Activated CD8-positive, alpha-beta memory T cell treated with anti-CD3 and anti-CD28 coated beads for 4 hours (primary cell): ENCODE measurements around the gene KCNIP4.

Experiments used
- DNase-seq, 2 donors: peaks; one replicate each; pipeline ENCODE4 v3.0.0-alpha.2; 2020; ENCODE audit warnings: low read depth in 2 of 2

KCNIP4 gene

DNA sequence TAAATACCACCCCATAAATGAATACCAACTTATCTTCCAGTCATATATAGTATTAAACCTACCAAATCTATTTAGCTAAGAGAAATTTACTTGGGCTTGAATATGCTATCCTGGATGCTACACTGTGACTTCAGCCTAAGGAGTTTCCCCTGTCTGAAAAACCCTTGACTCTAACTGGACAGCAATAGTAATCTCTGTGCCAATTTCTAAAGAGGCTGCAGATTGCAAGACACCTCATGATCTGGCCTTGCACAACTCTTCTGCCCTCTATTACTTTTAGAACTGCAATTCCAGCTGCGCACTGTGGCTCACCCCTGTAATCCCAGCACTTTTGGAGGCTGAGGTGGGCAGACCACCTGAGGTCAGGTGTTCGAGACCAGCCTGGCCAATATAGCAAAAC, 371.5 kb downstream of the KCNIP4 start:
- DNase-seq: no peak

DNA sequence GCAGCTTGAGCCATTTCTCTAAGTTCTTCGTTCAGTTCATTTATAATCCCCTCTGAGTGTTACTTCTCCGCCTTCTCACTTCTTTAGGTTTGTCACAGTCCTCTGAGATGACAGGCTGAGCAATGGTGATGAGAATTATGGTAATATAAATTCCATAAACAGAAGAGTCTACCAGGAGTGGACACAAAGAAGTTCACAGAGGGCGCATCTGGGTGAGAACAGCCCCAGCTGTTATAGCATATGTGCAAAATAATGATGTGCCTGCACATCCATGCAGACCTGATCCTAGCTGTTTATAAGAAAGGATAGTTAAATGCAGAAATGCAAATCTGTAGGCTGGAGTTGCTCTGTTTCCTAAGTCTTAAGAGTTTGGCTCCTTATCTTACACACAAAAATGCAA, 377.5 kb downstream of the KCNIP4 start:
- DNase-seq: no peak

DNA sequence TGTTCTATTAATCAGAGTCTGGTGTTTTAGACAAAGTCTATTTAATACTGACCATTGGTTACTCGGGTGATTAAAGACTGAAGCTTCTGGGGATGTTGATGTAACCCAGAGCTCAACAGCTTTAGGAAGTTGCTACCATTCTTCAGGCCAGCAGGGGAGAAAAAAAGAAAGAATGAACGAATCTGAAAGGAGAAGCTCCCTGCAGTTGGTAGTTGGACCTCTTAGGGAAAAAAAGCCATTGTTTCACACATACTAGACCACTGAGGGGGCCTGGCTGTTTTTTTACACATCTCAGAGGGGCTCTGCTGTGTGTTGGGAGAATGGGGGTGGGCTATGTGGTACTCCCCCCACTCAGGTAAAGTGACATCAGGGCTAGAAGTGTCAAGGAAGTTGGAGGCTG, 378.9 kb downstream of the KCNIP4 start:
- no peak for DNase-seq

DNA sequence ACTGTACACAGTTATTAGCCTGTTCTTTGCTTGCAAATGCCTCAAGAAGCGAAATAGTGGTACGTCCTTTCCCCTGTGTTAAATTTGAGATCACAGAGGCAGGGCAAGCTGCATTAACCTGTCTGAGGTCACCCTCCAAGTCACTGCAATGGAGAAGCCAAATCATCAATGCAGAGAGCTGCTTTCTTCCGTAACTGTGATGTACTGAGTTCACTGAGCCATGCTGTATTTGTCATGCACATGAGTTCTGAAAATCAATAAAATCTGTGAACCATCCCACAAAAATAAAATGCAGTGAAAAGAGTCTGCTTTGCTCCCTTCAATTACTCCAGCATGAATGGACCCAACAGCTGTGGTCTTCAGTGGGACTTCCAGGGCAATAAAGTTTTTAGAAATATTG, 393.5 kb downstream of the KCNIP4 start:
- DNase-seq: no peak

DNA sequence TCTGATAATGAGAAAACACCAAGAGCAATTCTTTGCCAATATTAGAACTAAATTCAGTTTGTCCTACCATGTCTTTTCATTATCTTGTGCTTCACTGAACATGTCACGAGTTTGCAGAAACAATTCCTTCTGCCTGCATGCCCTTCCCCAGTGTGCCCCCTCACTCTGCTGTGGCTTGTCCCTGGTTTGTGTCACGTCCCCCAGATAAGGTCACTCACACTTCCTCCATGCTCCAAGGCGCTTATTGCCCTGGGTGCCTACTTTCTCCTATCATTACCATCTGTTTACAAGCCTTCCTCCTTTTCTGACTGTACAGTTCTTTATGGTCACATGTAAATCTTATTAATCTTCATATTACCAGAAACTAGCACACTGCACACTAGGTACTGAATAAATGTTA, 394.1 kb downstream of the KCNIP4 start:
- DNase-seq: no peak

DNA sequence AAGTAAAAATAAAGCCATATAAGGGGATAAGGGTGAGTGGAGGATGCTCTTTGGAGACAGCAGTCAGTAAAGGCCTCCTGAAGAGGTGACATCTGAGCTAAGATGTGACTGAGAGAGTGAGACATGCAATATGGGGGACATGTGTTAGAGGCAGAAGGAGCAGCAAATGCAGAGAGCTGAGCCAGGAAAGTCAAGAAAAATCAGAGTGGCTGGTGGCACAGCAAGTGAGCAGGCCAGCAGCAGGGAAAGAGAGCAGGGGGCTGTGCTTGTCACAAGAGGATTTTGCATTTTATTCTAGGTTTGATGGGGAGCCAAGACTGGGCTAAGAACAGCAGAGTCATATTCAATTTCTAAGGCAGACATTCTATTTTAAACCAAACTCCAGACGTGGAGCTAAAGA, 394.5 kb downstream of the KCNIP4 start:
- no peak for DNase-seq

DNA sequence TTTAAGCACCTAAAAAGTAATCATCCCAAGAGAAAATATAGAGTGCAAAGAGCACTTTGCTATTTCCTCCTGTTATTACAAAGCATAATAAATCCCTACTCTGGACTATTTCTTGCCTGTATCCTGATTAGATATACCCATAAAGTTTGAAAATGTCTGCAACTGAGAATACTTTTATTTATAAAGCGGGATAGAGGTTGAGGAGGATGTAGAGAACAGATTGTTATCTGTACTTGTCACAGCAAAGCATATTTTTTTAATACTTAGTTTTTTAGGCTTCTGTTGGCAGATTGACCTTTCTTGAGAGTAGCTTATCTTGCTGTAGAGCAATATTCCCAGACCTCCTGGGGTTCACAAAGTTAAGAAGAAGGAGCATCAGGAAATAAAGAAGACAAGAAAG, 396.1 kb downstream of the KCNIP4 start:
- no peak for DNase-seq

DNA sequence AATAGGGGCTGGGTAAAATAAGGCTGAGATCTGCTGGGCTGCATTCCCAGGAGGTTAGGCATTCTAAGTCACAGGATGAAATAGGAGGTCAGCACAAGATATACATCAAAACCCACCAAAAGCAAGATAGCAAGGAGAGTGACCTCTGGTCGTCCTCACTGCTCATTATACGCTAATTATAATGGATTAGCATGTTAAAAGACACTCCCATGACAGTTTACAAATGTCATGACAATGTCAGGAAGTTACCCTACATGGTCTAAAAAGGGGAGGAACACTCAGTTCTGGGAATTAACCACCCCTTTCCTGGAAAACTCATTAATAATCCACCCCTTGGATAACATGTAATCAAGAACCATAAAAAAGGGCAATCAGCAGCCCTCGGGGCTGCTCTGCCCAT, 403.6 kb downstream of the KCNIP4 start:
- no peak for DNase-seq

DNA sequence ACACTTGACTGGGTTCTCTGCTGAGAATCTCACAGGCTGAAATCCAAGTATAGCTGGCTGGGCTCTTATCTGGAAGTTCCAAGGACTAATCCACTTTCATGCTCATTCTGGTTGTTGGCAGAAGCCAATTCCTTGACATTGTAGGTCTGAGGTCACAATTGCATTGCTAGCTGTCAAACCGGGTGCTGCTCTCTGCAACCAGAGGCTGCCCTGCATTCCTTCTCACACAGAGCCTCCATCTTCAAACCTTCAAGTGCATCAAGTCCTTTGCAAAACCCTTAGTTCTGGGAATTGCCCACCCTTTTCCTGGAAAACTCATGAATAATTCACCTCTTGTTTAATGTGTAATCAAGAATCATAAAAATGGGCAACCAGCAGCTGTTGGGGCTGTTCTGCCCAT, 404.2 kb downstream of the KCNIP4 start:
- no peak for DNase-seq

DNA sequence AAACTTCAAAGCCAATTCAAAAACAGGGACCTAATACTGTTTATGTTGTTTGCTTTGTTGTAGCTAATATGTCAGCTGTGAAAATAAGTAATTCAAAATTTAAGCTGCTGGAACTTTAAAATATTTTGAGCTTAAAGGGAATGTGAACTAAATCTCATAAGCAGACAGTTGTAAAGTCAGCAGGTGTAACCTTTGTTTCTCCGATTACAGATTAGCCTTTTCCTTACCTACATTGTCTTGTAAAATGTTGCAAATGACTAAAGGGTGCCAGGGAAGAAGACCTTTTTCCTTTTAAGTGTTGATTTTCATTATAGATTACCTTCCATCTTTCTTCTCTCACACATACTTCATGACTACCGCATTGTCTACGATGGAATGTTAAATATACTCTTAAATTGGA, 405.1 kb downstream of the KCNIP4 start:
- no peak for DNase-seq

DNA sequence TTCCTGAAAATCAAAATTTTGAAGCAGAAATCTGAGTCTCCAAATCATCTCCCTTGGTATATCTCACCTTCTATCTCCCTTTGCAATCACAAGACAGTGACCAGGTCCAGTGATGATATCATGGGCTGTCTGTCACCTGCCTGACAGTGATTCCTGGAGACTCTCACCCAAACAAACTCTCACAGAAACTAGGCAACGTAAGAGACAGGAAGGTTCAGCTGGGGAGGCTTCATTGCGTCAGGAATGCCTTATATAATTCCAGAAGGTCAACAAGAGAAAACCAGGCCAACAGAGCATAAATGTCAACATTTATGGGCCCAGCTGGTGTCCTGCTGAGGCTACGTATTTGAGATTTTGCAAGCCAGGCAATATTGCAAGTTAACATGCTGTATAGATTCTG, 412.7 kb downstream of the KCNIP4 start:
- no peak for DNase-seq

DNA sequence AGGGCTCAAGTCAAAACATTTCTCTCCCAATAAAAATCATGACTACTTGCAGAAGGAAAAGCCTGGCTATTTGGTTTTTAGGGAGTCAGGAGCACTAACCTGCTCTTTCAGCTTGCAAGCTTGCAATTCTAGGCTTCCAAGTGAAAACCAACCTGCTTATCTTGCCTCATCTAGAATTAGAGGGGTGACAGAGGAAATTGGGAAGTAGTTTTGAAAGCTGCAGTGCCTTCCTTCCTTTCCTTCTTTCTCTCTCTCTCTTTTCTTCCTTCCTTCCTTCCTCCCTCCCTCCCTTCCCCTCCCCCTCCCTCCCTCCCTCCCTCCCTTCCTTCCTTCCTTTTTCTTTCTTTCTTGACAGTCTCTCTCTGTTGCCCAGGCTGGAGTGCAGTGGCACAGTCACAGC, 417.5 kb downstream of the KCNIP4 start:
- no peak for DNase-seq

DNA sequence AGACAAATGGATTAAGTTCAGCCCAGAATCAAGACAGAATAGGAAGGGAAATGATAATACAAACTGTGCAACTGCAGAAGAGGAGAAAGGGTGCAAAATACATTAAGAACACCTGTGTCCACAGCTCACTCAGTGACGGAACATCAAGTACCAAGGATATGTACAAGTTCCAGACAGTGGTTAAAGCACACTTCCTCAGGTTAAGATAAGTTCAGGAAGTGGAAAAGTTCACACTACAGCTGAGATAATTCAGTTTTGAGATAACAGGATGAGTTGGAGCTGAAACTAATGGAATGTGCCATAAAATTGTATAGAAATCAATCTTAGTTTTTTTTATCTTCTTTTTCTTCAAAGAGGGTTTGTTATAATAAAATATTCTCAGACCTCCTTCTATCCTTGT, 419.4 kb downstream of the KCNIP4 start:
- no peak for DNase-seq

DNA sequence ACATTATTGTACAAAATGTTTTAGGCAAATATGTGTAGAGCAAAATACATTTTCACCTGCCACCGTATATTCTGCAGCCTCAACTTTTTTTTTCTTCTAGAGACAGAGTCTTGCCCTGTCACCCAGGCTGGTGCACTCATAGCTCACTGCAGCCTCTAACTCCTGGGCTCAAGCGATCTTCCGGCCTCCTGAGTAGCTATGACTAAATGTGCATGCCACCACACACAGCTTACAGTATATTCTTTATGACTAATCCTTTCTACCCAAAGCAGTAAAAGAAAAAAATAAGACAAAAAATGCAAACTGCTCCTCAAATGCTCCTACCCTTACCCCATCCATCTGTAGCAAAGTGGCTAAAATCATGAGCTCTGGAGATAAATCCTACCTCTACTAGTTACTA, 426.3 kb downstream of the KCNIP4 start:
- no peak for DNase-seq

DNA sequence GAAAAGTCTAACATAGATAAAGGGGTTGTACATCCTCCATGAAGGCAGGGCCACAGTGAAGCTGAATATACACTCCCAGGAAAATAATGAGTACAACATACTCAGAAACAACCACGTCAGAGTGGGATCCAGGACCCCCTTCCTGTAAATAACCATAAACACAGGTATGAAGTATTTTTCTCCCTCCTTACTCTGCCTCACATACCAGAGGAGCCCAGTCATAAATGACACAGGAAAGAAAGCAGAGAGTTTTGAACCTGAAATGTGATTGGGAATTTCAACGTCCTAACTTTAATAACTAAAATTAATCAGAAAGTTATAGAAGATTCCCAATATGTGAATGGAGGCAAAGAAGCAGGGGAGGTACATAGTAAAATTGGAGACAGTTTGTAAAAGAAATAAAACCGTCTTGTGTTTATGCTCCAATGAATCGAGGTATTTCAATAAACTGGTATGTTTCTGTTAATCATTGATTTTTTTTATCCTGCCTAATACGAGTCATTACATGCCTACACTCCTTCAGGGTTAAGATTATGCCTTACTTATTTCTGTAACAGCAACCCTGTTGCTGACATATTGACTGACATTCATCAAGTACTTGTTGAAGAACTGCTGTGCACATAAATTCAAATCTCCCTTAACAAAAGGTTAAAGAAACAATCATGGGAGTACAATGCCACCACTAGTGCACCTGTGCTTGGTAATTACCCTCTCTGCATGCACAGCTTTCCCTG, 431.3 kb downstream of the KCNIP4 start:
- DNase-seq: no peak

DNA sequence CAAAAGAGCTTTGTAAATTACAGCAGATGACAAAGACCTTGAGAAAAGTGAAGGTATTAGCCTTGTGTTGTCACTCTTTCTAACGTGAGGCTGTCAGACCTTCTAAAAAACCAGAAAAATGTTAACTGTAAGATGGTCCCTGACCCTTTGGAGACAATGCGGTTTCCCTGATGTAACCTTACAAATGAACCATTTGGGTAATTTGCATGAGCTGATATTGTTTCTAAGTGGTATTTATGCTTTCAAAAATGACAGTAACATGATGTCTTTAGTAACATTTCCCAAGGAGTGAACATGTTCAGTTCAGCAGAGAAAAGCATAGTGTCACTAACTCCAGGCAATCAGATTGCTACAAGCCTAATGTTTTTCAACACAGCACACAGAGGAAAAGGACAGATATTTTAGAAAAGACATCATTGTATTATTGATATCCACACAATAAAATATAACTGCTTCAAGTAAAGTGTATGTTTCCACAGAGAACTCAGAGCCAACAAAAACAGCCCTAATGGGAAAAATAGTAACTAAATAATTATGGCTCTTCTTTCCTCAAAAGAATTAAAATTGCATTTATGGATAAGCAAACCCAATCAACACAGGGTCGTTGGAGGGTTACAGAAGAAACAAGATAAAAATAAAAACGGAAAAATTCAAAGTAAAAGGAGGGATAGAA, 434.4 kb downstream of the KCNIP4 start:
- no peak for DNase-seq

DNA sequence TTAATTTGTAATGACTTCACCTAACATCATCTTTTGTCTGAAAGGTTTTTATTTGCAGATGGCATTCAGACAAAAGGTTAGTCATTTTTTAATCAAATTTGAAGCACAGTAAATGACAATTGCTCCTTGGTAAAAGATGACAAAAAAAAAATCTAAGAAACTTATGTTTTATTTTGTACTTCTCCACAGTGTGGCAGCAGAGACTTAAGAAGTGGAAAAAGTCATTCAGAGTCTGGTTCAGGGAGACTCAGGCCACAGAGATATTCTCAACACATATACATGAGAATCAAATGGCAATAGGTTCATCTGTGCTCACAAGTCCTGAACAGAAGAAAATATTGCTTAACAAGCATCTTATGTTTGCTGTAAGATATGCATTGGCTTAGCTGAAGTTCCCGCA, 436.2 kb downstream of the KCNIP4 start:
- no peak for DNase-seq

DNA sequence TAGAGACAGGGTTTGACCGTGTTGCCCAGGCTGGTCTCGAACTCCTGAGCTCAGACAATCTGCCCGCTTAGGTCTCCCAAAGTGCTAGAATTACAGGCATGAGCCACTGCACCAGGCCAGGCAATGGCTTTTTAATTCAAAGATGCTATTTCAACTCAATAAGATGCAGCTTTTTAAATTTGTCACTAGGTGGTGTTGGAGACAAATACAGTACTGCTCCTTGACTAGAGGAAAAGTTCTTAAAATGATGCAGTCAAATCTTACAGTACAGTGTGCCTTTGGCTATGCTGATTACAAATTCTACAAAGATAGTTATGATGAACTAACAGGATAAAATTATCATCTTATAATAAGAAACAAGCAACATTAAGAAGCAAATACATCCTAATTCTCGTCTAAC, 441.1 kb downstream of the KCNIP4 start:
- DNase-seq: no peak

DNA sequence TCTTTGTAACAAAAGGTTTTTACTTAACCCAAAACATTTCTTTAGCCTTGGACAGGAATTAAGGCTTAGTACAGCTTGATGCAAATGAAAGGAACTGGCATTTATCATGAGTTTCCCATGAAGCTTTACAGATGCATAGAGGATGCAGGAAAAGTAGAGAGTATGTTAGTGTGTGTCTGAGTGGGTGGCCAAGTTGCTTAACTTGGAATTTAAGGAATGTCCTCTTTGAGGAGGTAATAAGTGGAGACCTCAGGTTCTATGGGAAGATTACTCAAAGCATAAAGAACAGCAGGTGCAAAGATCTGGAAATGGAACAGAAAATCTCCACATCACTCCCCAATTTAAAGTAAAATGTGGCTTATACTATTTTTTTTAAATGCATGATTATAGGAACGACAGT, 457.9 kb downstream of the KCNIP4 start:
- DNase-seq: no peak

DNA sequence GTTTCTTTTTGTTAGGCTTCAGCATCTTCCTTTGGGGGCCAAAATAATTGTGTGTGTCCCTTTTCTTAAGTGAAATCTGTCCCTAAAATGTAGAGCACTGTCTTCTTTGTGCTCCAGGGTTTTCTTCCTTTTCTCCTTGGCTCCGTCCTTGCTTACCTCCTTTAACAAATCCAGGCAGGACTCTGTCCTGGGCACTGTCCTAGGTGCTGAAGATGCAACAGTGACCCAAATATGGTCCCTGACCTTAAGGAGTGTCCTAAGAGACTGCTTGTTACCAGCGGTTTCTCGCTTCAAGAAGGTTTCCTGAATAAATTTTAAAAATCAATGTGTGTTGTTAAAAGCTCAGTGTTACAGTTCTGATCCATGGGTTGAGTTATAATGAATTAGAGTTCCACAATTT, 471.8 kb downstream of the KCNIP4 start:
- DNase-seq: no peak

DNA sequence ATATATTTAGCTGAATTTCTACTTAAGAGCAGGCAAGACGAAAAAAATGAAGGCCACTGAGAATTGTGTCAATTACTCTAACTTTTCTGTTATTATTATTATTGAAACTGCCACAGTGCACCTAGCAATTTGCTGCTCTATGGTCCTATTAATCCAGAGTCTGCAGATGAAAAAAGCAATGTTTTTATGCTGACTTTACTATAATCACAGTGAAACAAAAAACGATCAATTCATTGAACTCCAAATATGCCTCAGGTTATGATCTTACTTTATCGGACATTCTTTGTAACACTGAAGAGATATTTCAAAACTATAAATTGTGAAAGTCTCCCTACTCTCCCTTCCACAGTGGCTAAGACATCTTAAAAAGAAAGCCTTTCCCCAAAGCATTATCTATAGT, 474.4 kb downstream of the KCNIP4 start:
- no peak for DNase-seq

DNA sequence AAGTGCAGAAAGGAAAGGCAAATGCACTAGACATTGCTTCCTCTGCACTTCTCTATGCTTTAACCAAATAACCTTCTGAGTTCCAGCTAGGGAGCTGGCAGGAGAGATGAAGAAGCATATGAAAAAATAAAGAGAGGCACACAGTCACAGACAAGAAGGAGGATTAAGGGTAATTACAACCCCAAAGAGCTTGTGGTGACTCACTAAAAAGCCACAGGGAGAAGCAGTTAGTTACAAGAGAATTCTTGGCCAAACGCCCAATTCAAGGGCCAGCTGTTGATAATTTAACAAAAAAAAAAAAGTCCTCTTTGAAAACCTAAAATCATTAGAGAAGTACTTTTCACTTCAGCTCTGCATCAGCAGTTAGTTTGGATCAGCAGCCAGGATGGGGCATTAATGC, 478.0 kb downstream of the KCNIP4 start:
- DNase-seq: no peak

DNA sequence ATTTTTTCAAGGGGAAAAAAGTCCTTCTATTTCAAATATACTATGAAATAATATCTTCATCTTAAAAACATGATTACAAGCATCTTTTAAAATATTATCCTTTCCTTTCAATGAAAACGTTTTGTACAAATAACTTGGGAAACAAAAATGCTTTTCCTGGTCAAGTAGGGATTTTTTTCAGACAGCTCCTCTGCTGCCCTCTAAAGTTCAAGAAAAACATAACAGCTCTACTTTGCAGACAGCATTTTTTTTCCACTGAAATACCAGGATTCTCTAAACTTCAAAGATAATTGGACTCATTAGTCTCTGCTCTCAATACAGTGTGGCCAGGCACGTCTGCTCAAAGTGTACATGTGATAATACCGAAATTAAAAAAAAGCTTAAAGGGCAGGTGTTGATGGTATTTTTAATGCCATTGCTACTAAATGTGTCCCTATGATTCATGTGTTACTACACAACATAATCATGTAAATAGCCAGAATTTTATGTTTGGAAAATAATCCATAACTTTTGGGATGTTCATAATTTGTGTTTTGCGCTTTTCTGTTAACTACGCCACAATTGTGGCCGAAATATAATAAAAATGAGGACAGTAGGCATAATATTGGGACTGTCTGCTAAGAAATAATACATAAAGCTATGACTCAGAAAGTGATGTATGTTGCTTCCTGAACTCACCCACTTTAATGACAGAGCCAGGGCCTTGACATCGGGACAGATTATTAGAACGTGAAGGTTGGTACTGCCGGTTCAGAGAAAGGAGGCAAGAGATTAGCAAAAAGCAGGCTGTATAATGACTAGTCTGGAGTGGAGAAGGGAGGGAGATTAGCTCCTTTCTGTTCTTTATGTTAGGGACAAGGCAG, 478.9 kb downstream of the KCNIP4 start:
- DNase-seq: no peak
